HCT116 (cell line): ENCODE data around the gene HOXA7.

Experiments used
- EGR1 ChIP-seq: IDR thresholded peaks from 2 replicates; pipeline ENCODE4 v1.6.1; 2012; ENCODE audit warnings: low read depth
- JUND ChIP-seq: IDR thresholded peaks from 2 replicates; pipeline ENCODE4 v1.6.1; 2012
- SP1 ChIP-seq: IDR thresholded peaks from 2 replicates; pipeline ENCODE4 v1.6.1; 2012; ENCODE audit warnings: low read depth
- TF ChIP-seq, protein P1 (sequence below), 3 experiments: fragments of 200-600 bp in 1 of 3; sonication (generic) in 1 of 3; IDR thresholded peaks in 2 of 3; conservative IDR thresholded peaks in 1 of 3; 2 replicates each; pipeline ENCODE4 v1.5.1; 2012 to 2017; ENCODE audit warnings: low read depth in 2 of 3, low read length in 2 of 3, antibody characterized with exemption in 1 of 3, borderline replicate concordance in 1 of 3, control low read depth in 1 of 3, mild to moderate bottlenecking in 1 of 3, mixed read lengths in 1 of 3, mixed run types in 1 of 3, moderate library complexity in 1 of 3; ENCODE audit not compliant: insufficient read depth in 1 of 3
- TF ChIP-seq, protein P2 (sequence below): IDR thresholded peaks from 2 replicates; pipeline ENCODE4 v1.6.1; 2012
- TF ChIP-seq, protein P3 (sequence below): IDR thresholded peaks from 2 replicates; pipeline ENCODE4 v1.6.1; 2012; ENCODE audit warnings: low read depth

DNA sequence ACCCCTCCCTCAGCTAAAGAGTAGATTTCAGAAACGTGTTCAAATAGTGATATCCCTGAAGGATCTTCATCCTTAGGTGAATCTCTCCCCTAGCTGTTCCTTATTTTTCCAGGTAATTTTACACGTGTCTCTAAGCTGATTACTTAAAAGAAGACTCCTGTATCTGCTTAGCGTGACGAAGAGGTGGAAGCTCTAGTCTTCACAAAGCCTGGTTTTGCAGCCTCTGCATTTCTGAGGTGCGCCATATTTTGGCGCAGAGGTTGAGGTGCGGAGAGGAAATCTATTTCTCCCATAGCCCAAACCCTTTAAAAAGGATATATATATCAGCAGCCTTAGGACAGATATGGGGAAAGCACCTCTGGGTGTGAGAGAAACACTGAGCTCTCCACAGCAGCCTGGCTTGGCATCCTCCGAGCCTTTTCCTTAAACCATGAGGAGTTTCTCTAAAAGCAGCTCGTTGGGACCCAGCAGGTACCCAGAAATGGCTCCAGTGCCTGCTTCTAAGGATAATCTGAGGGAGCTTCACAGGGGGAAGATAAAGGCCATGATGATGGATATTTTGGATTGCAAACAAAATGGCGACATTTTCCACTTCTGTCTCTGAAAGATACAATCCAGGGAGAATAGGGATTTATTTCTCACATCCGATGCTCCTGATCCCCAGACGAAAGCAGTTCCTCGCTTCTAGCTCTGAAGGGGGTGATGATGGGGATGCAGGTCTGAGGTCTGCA is 51.0 kb downstream of the HOXA7 start:
- TF ChIP-seq, protein P1, sequence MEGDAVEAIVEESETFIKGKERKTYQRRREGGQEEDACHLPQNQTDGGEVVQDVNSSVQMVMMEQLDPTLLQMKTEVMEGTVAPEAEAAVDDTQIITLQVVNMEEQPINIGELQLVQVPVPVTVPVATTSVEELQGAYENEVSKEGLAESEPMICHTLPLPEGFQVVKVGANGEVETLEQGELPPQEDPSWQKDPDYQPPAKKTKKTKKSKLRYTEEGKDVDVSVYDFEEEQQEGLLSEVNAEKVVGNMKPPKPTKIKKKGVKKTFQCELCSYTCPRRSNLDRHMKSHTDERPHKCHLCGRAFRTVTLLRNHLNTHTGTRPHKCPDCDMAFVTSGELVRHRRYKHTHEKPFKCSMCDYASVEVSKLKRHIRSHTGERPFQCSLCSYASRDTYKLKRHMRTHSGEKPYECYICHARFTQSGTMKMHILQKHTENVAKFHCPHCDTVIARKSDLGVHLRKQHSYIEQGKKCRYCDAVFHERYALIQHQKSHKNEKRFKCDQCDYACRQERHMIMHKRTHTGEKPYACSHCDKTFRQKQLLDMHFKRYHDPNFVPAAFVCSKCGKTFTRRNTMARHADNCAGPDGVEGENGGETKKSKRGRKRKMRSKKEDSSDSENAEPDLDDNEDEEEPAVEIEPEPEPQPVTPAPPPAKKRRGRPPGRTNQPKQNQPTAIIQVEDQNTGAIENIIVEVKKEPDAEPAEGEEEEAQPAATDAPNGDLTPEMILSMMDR (IDR thresholded peaks at IDR 0.05 in 2 of 3, conservative IDR thresholded peaks at IDR 0.05 in 1 of 3; ENCODE audit: borderline replicate concordance in 1 of 3, insufficient read depth in 1 of 3, low read depth in 2 of 3, low read length in 2 of 3): no peak
- TF ChIP-seq, protein P2, sequence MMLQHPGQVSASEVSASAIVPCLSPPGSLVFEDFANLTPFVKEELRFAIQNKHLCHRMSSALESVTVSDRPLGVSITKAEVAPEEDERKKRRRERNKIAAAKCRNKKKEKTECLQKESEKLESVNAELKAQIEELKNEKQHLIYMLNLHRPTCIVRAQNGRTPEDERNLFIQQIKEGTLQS: no peak
- TF ChIP-seq SP1 (no peak), EGR1 (no peak), JUND (no peak)
- TF ChIP-seq, protein P3, sequence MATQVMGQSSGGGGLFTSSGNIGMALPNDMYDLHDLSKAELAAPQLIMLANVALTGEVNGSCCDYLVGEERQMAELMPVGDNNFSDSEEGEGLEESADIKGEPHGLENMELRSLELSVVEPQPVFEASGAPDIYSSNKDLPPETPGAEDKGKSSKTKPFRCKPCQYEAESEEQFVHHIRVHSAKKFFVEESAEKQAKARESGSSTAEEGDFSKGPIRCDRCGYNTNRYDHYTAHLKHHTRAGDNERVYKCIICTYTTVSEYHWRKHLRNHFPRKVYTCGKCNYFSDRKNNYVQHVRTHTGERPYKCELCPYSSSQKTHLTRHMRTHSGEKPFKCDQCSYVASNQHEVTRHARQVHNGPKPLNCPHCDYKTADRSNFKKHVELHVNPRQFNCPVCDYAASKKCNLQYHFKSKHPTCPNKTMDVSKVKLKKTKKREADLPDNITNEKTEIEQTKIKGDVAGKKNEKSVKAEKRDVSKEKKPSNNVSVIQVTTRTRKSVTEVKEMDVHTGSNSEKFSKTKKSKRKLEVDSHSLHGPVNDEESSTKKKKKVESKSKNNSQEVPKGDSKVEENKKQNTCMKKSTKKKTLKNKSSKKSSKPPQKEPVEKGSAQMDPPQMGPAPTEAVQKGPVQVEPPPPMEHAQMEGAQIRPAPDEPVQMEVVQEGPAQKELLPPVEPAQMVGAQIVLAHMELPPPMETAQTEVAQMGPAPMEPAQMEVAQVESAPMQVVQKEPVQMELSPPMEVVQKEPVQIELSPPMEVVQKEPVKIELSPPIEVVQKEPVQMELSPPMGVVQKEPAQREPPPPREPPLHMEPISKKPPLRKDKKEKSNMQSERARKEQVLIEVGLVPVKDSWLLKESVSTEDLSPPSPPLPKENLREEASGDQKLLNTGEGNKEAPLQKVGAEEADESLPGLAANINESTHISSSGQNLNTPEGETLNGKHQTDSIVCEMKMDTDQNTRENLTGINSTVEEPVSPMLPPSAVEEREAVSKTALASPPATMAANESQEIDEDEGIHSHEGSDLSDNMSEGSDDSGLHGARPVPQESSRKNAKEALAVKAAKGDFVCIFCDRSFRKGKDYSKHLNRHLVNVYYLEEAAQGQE: no peak
